Breast epithelium (tissue), 3 donors: Measurements from ENCODE around the gene KRT34.

Source experiments
- POLR2A ChIP-seq: fragments of 450-650 bp; IDR thresholded peaks from one replicate; pipeline ENCODE4 v1.6.1; 2016; ENCODE audit warnings: antibody characterized with exemption, mild to moderate bottlenecking, moderate library complexity
- POLR2AphosphoS5 ChIP-seq, 3 donors: sonication (generic); formaldehyde crosslinking; IDR thresholded peaks; one replicate each; pipeline ENCODE4 v1.6.1; 2017; ENCODE audit warnings: antibody characterized with exemption in 3 of 3
- TF ChIP-seq, protein P1 (sequence below), 3 donors: fragments of 450-650 bp; IDR thresholded peaks; one replicate each; pipeline ENCODE4 v1.5.1; 2016 to 2017; ENCODE audit warnings: antibody characterized with exemption in 3 of 3, mild to moderate bottlenecking in 3 of 3, moderate library complexity in 3 of 3

DNA sequence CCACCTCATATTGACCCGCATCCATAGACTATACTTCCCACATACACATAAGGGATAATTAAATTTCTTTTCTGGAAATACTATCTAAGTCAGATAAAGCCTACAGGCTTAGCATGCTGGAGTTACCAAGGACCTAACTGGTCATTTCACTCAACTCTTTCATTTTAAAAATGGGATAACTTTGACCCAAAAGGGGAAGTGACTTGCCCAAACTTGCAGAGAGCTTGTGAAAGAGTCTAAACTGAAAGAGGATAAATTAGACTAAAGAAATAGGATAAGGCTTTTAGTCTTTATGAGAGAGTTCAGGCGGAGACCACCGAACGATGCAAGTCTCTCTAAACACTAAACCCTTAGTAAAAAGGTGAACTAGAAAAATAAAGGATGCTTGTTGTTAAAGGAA is 27.6 kb downstream of the KRT34 start:
- TF ChIP-seq, protein P1, sequence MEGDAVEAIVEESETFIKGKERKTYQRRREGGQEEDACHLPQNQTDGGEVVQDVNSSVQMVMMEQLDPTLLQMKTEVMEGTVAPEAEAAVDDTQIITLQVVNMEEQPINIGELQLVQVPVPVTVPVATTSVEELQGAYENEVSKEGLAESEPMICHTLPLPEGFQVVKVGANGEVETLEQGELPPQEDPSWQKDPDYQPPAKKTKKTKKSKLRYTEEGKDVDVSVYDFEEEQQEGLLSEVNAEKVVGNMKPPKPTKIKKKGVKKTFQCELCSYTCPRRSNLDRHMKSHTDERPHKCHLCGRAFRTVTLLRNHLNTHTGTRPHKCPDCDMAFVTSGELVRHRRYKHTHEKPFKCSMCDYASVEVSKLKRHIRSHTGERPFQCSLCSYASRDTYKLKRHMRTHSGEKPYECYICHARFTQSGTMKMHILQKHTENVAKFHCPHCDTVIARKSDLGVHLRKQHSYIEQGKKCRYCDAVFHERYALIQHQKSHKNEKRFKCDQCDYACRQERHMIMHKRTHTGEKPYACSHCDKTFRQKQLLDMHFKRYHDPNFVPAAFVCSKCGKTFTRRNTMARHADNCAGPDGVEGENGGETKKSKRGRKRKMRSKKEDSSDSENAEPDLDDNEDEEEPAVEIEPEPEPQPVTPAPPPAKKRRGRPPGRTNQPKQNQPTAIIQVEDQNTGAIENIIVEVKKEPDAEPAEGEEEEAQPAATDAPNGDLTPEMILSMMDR (IDR thresholded peaks at IDR 0.05), result no peak
- TF ChIP-seq POLR2A (no peak), POLR2AphosphoS5 (IDR thresholded peaks at IDR 0.05) (no peak)
